Gastrocnemius medialis (tissue), 4 donors: ENCODE data around the gene NUB1.

Source experiments
- CTCF ChIP-seq, 5 experiments: fragments of 450-650 bp in 3 of 5; fragments of 200-600 bp in 2 of 5; sonication (generic) in 2 of 5; IDR thresholded peaks in 4 of 5; conservative IDR thresholded peaks in 1 of 5; 1 replicate in 4 of 5; 2 replicates in 1 of 5; pipeline ENCODE4 v1.5.1; 2016 to 2019; ENCODE audit warnings: antibody characterized with exemption in 5 of 5, mild to moderate bottlenecking in 3 of 5, moderate library complexity in 3 of 5
- POLR2A ChIP-seq, 2 donors: fragments of 450-650 bp; IDR thresholded peaks; one replicate each; pipeline ENCODE4 v1.6.1; 2017; ENCODE audit warnings: antibody characterized with exemption in 2 of 2, mild to moderate bottlenecking in 2 of 2, moderate library complexity in 2 of 2

DNA sequence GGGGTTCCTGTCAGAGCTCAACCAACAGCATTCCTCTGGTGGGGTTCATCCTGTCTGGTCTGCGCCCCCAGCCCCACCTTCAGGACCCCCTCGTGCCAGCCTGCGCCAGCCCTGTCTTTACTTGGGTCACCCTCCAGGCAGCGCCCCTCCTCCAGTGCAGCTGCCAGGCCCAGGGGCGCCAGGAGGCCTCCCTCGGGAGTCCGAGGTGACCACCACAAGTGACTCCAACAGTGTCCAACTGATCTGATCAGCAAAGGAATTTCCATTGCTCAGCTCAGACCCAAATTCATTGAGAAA lies 57.6 kb downstream of the NUB1 start:
- TF ChIP-seq CTCF (IDR thresholded peaks at IDR 0.05 in 4 of 5, conservative IDR thresholded peaks at IDR 0.05 in 1 of 5) (no peak), POLR2A (IDR thresholded peaks at IDR 0.05) (no peak)
